ENCODE results near the gene STEAP2.

- TF ChIP-seq CTCF (conservative IDR thresholded peaks at IDR 0.05; ENCODE audit: low read depth, low read length) (no peak), POLR2A (IDR thresholded peaks at IDR 0.05; ENCODE audit: low read depth, low read length) (no peak), CEBPB (IDR thresholded peaks at IDR 0.05; ENCODE audit: low read depth, low read length) (no peak), NFE2L2 (IDR thresholded peaks at IDR 0.05; ENCODE audit: low read depth, low read length) (no peak), CHD1 (IDR thresholded peaks at IDR 0.05; ENCODE audit: low read depth, low read length) (no peak), MXI1 (IDR thresholded peaks at IDR 0.05; ENCODE audit: borderline replicate concordance, low read depth, low read length) (no peak), RAD21 (IDR thresholded peaks at IDR 0.05; ENCODE audit: low read length) (no peak)
- TF ChIP-seq, protein P1, sequence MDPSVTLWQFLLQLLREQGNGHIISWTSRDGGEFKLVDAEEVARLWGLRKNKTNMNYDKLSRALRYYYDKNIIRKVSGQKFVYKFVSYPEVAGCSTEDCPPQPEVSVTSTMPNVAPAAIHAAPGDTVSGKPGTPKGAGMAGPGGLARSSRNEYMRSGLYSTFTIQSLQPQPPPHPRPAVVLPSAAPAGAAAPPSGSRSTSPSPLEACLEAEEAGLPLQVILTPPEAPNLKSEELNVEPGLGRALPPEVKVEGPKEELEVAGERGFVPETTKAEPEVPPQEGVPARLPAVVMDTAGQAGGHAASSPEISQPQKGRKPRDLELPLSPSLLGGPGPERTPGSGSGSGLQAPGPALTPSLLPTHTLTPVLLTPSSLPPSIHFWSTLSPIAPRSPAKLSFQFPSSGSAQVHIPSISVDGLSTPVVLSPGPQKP (IDR thresholded peaks at IDR 0.05; ENCODE audit: borderline replicate concordance, low read depth, low read length) = no peak
- TF ChIP-seq, protein P2, sequence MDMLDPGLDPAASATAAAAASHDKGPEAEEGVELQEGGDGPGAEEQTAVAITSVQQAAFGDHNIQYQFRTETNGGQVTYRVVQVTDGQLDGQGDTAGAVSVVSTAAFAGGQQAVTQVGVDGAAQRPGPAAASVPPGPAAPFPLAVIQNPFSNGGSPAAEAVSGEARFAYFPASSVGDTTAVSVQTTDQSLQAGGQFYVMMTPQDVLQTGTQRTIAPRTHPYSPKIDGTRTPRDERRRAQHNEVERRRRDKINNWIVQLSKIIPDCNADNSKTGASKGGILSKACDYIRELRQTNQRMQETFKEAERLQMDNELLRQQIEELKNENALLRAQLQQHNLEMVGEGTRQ (IDR thresholded peaks at IDR 0.05; ENCODE audit: low read depth, low read length) = no peak
These were observed 33.0 kb downstream of the STEAP2 start for GRCh38 chr7:90244565-90244908.

All from IMR-90 (cell line).